Stimulated activated CD8-positive, alpha-beta memory T cell treated with anti-CD3 and anti-CD28 coated beads, Interleukin-15, amount 100 ng/mL, for 1 hour (primary cell): ENCODE results near the gene ARHGAP6.
"Not testable (repeated sequence)": the region's sequence is repeated elsewhere in the genome, so short reads cannot be mapped to it uniquely, and the experiment has no call there.

Experiments
- DNase-seq: peaks from one replicate; pipeline ENCODE4 v3.0.0-alpha.2; 2020; ENCODE audit warnings: low read depth

ARHGAP6 gene

GRCh38 chrX:11242704-11243103, 423.0 kb downstream of the ARHGAP6 start:
- DNase-seq: no peak

DNA sequence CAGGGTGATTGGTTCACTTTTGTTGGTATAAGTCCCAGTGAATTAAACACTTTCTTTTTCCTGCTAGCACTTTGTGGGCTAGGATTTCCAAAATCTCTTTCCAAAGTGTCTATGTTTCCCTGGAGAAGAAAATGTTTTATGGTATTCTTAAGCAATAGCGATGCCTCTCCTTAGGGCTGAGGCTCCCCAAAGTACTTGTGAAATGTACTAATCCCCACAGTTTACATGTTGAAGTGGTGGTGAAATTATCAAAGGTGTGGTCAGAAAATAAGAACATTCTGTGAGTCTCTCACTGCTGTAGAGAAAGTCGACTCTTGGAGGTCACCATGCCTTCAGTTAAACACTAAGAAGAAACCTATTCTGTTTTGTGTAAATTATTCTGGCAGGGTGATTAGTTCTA, 424.0 kb downstream of the ARHGAP6 start:
- DNase-seq: no peak

DNA sequence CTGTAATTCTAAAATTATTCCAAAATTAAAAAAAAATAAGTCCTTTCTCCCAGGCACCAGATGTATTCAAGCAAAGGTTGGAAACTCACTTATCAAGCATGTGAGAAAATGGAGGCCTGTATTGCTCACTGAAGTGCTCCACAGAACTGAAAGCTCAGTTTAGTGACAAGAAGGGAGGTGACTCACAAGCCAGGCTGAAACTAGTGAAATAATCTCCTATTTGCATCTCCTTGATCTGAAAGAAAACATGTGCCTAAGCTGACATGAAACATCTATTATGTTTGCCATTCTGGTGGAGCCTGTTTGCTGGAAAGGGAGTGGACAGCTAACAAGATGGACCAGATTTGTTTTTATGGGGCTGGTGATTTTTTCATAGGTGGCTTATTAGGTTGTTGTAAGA, 426.5 kb downstream of the ARHGAP6 start:
- no peak for DNase-seq

DNA sequence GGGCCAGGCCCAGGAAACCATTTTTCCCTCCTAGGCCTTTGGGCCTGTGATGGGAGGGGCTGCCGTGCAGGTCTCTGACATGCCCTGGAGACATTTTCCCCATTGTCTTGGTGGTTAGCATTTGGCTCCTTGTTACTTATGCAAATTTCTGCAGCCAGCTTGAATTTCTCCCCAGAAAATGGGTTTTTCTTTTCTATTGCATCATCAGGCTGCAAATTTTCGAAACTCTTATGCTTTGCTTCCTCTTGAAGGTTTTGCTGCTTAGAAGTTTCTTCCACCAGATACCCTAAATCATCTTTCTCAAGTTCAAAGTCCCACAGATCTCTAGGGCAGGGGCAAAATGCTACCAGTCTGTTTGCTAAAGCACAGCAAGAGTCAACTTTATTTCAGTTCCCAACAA, 430.3 kb downstream of the ARHGAP6 start:
- DNase-seq: not testable (repeated sequence)

DNA sequence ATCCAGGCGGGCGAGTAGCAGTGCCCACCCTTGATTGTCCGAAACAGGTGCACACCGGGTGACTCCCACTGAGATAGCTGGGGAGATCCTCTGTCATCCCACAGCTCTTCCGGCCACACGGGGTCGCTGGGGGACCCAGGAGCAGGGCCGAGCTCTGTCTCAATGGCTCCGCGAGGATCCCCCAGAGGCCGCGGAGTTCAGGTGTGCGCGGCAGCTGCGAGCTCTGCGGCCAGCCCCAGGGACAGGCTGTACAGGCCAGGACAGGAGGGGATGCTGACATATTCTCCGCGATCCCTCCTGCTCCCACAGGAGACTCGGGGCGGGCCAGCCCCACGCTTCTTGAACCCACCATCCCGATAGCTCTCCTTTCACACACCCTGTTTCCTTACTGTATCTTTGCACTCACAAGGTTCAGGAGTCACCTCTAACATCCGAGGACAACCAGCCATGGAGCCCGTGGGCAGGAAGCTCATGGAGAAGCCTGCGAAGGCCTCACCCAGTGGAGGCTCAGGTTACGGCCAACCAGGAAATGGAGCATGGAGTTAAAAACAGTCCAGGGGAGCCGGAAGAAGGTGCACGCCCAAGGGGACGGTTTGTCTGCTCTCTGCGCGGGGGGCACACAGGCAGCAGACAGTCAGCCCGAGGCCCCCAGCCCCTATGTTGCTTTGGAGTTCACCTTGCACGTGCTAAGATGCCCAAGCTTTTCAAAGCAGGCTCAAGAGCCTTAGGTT, 450.4 kb downstream of the ARHGAP6 start:
- no peak for DNase-seq

GRCh38 chrX:11214346-11215190, 451.2 kb downstream of the ARHGAP6 start:
- no peak for DNase-seq

GRCh38 chrX:11212741-11213140, 453.0 kb downstream of the ARHGAP6 start:
- no peak for DNase-seq

DNA sequence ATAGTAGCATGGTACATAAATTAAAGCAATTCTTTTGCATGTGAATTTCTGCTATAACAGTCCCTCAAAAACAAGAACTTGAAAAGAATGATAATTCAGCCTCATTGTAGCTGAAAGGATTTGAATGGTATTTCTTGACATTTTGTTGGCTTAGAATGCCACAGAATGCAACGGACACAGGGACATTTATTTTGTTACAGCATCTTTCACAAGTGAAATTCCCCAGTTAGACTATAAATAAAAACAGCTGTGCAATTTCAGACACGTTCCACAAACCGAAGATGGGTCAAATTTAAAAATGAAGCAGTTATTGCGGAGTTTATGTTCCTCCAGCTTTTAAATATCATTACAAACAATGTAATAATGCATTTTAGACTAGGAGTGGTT, 455.3 kb downstream of the ARHGAP6 start:
- DNase-seq: no peak

- DNase-seq: no peak
These were observed 455.8 kb downstream of the ARHGAP6 start for GRCh38 chrX:11209798-11210414.

- DNase-seq: no peak
These were observed 459.0 kb downstream of the ARHGAP6 start for GRCh38 chrX:11206716-11207115.

GRCh38 chrX:11205796-11206195, 459.9 kb downstream of the ARHGAP6 start:
- no peak for DNase-seq

DNA sequence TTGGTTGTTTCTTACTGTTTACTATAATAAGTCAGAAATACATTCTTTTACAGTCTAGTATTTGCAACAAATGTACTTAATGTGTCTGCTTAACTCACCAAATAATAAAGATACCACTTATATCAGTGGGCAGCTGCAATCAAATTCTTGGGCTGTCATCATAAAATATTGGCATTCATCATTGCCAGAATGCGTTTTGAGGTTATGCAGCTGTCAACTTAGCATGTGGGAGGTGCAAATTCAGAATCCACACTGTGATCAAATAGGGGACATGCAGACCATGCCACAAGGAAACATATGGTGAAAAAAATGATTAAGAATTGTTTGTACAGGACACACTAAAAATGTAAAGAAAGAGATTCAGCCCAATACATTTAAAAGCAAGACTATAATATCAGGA, 468.0 kb downstream of the ARHGAP6 start:
- no peak for DNase-seq

- no peak for DNase-seq
These were observed 469.2 kb downstream of the ARHGAP6 start for GRCh38 chrX:11196476-11196875.

- DNase-seq: no peak
These were observed 472.7 kb downstream of the ARHGAP6 start for GRCh38 chrX:11193035-11193469.

DNA sequence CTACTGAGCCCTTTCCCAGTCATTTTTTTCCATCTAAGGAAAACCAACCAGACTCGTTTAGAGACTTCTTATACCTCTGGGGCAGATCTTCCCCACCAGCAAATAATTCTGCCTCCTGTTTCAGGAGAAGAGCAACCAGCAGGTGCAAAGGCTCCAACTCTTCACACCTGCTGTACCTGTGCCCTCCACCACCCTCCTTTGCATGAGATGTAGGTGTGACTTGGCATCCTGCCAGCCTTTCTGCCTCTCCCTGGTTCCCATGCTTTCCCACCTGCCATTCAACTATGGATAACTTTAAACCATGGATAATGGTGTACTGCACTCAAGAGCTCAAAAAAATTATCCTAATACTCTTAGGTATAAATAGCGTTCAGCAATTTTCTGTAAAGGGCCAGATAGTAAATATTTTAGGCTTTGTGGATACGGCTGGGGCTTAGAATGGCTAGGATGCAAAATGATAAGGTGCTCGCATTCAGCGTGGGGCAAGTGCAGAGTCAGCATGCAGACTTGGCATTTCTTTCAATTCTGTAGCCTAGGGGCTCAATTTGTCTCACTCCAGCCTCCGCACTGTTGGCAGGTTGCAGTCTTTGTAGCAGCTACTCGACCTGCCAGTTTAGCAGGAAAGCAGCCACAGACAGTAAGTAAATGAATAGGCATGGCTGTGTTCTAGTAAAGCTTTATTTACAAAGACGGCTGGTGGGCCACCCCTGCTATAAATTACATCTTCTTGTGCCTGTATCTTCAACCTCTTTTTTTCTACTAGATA, 474.8 kb downstream of the ARHGAP6 start:
- DNase-seq: no peak

DNA sequence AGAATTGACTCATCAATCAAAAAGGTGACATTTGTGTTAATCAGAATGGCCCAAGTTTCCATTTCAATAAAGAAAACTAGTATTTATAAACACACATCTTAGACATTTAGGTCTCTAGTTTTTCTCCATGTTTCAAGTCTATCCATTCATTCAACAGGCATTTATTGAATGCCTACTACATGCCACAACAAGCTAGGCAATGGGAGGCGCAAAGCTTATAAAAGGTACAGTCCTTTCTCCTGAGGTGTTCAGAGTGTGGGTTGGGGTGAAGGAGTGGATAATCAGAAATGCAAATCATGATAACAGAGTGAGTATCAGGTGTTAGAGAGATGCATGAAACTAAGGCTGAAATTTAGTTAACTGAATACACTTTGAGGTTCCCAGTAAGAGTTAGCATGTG, 476.6 kb downstream of the ARHGAP6 start:
- DNase-seq: no peak

DNA sequence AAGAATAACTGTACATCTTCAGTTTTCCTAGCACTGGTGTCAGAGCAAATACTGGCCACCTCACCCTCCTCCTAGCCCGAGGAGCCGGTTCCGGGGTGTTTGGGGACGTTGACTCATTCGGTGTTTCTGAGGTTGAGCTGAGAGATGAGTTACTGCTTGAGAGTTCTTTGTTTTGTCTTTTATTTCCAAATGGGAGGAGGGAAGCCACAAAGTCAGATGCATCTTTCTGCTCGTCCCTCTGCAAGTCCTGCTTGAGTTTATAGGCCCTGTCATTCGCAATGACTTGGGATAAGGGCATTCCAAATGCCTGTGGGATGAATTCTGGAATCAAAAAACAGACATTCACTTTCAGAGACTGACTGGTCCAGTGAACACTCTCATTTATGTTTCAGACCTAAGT, 477.1 kb downstream of the ARHGAP6 start:
- DNase-seq: no peak

DNA sequence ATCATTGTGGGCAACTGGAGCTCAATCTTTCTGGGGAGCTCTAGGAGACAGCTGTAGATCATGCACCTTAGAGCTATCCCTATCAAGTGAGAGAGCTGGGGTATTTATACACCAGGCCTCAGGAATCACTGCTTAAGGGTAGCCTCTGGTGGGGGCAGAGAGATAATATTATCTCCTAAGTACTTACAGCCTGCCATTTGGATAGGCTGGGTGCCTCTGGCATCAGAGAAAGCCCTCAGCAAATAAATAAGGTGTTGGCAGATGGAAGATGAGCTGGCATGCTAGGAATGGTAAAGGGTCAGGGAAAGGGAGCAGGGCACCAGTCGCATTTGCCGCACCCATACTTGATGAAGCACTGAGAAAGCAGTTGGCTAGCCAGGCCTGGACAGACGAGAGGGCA, 478.7 kb downstream of the ARHGAP6 start:
- DNase-seq: no peak

- no peak for DNase-seq
These were observed 479.9 kb downstream of the ARHGAP6 start for GRCh38 chrX:11185861-11186260.

DNA sequence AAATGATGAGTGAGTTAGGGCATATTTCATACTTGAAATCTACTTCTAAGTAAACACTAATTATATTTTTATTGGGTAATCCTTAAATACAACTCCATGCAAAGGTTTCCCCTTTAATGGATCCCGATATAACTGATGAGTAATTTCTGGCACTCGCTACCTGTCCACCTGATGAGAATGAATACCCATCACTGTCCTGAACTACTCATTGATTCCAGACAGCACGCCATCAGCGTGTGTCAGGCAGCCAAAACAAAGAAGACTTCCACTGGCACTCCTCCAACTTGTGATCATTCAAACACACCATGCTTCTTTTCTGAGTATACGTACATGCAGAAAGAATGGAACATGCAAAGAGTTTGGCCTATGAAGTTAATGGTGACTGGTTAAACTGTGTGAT, 485.1 kb downstream of the ARHGAP6 start:
- no peak for DNase-seq

GRCh38 chrX:11172415-11172814, 493.3 kb downstream of the ARHGAP6 start:
- no peak for DNase-seq

GRCh38 chrX:11171956-11172355, 493.8 kb downstream of the ARHGAP6 start:
- no peak for DNase-seq
